Left colon (tissue), 2 donors: ENCODE data around the gene CD55. TPM values are rescaled to one million over a fixed set of nuclear protein-coding genes. Genes with fewer than 3 reads are reported as not detected.

Source experiments
- ATAC-seq: fragments of 200-7000 bp; cut with Tn5 transposase; one replicate; pipeline ENCODE4 v1.9.1; 2020; ENCODE audit warnings: mild to moderate bottlenecking, moderate library complexity
- DNase-seq, 2 donors: peaks; one replicate each; pipeline ENCODE4 v3.0.0-alpha.2; 2020
- intact Hi-C, 2 donors: fragments of 100-400 bp; cut with DNase I in 1 of 2; cut with micrococcal nuclease in 1 of 2; formaldehyde crosslinking; loops; one replicate each; pipeline versions ENCODE4 v1.11.2 to v1.14.0; 2022; cut with DNase I, micrococcal nuclease
- total RNA-seq, 2 donors: library from RNA; stranded (reverse); fragmentation: NEBNext Ultra II Directional; extraction: Animal tissue kit (Norgen Biotek cat#: 25700); gene quantifications; one replicate each; pipeline ENCODE4 v1.2.1, GENCODE V29; 2021
- donor health status: DM: no; HTN: no; CAD: no.
- donor health status: DM: yes; HTN: yes; CAD: no.

CD55 gene
- total RNA-seq, 2 donors from 2014 or later: 44.0 to 75.4 TPM

DNA sequence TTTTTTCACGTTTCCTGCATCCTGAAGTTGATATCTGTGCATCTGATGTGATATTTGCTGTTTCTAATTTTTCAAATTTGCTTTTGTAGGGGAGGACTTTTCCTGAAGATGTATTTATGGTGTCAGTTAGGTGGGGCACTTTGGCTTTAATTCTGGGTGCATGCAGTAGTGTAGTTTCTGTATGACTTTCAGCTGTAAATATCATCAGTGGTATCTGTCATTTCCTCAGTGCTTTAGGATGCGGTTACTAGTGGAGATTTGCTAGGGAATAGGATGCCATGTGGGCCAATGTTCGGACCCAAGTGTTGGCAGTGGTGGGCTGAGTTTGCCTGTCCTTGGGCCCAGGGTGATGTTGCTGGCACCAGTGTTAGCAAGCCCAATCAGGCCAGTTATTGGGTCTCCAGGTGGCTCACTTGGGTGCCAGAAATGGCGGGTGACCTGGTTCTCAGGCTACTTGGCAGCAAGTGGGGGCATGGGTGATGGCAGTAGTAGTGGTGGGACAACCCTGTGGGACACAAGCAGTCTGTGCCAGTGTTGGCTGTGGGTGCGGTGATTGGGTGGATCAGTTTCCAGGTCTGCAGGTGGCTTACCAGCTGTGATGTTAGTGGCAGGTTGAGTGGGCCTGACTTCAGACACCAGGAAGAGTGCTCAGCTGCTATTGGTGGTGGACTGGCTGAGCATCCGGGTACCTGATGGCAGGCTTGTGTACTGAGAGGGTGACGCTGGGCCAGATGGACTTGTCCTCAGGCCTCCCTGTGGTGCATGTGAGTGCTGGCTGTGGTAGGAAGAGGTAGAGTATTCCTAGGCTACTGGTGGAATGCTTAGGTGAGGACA is 24.4 kb downstream of the CD55 start:
- DNase-seq (no peak), ATAC-seq (no peak)
- intact Hi-C loops: no loop called here

- DNase-seq: no peak
- intact Hi-C loops: no loop called here
- ATAC-seq: no peak
Observed at GRCh38 chr1:207346513-207346912, 25.0 kb downstream of the CD55 start.

GRCh38 chr1:207349979-207350378 is 28.5 kb downstream of the CD55 start:
- ATAC-seq: no peak
- DNase-seq: no peak
- intact Hi-C loops: no loop called here

DNA sequence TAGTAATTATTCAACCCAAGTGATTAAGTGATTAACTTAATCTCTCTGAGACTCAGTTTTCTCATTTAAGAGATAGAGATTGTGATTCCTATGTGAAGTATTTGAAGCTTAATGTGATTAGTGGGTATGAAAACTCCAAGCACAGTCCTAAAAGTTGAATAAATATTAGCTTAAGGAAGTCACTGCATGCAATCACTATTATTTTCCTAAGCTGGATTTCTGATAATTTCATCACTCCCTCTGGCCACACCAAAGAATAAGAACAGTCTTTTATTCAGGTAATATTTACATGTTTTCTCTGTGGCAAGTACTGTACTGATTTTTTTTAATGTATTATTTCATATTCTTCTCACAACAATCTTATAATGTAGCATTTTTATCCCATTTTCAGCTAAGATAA is 31.1 kb downstream of the CD55 start:
- DNase-seq (no peak), ATAC-seq (no peak)
- intact Hi-C loops: no loop called here

GRCh38 chr1:207355060-207355459 is 33.6 kb downstream of the CD55 start:
- ATAC-seq (no peak), DNase-seq (no peak)
- intact Hi-C loops: no loop called here

DNA sequence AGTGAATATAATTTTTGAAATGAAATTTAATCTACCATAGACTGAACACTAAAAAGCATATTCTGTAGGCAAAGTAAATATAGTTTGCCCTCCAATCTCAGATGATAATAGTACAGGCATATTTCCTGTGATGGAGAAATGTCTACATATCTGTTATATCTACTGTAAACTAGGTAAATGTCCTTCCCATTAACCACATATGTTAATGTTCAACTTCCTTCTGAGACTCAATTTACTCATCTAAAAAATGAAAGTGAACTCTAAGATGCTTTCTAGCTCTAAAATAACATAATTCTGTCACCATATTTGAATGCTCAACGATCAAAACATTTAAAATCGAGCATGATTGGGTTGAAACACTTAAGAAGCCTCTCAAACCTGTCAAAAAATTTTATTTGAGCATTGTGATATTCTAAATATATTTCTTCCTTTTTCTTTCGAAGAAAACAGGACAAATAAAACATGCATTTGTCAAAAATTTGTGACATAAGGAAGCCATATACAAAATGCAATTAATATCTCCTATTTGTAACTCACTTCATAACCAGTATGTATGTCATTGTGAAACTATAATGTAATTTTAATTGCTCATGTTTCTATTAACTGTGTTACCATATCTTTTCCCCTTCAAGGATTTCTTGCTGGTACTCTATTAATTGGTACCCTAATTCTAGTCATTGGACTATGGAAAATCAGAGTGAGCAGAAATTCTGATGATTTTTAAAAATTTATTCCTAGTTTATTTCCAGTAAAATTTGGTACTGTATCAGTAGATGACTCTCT is 34.2 kb downstream of the CD55 start:
- DNase-seq (no peak), ATAC-seq (no peak)
- intact Hi-C loops: no loop called here

DNA sequence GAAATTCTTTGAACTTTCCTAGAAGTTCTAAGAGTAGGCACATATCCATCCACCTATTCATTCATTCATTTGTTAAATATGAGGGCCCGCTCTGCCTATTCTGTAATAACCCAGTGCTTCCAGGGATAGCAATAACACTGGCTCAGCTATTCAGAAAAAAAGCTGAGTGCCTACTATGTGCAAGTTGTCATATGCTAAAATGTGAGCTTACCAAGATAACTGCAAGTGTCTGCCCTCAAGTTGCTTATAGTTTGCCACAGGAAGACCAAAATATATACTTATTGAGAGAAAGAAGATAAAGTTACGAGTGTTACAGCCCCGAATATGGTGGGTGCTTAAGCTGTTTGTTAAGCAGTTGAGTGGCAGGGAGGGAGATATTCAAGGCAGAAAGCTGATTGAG is 39.6 kb downstream of the CD55 start:
- DNase-seq: no peak
- ATAC-seq: no peak
- intact Hi-C loops: no loop called here

GRCh38 chr1:207361889-207362288 is 40.4 kb downstream of the CD55 start:
- ATAC-seq (no peak), DNase-seq (no peak)
- intact Hi-C loops: no loop called here

- intact Hi-C loops: no loop called here
- DNase-seq (no peak), ATAC-seq (no peak)
Observed at GRCh38 chr1:207362962-207363860, 41.7 kb downstream of the CD55 start.

GRCh38 chr1:207363871-207364270 is 42.4 kb downstream of the CD55 start:
- intact Hi-C loops: no loop called here
- no peak for DNase-seq
- no peak for ATAC-seq

DNA sequence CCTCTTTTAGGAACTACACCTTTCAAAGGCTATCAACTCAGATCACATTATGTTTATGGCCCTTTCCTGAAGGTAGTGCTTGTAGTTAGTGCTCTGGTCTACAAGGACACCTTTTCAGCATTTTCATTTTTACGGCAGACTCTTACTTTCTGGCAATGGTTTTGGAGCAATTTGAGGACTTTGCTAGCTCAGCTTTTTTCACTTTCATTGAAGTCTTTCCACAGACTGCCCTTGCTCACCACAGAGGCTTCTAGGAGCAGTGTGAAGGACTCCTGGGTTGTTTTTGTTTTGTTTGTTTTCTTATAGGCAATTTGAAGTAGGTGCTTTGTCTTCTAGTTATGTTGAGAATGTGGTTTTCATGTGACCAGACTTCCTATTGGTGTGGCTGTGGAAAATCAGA is 43.1 kb downstream of the CD55 start:
- DNase-seq: no peak
- intact Hi-C loops: no loop called here
- ATAC-seq: no peak

GRCh38 chr1:207365063-207365462 is 43.6 kb downstream of the CD55 start:
- intact Hi-C loops: no loop called here
- DNase-seq: no peak
- no peak for ATAC-seq

DNA sequence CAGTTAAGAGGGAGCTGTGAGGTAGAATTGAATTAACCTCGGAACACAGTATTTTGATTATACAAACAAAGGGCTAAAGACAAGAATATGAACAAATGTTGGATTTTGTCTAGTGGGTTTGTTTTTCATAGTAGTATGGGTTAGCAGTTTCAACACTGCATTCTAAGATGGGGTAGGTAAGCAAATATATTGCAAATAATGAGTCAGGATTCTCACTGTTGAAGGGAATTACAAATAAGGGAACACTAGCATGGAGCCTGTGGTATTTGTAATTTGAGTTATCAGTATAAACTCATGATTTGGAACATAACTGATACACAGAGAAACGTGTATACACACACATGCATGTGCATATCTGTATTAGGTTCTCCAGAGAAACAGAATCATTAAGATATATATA is 44.5 kb downstream of the CD55 start:
- DNase-seq: no peak
- ATAC-seq: no peak
- intact Hi-C loops: no loop called here

- no peak for ATAC-seq
- intact Hi-C loops: no loop called here
- no peak for DNase-seq
Observed at GRCh38 chr1:207388721-207389120, 67.2 kb downstream of the CD55 start.

- no peak for ATAC-seq
- intact Hi-C loops: no loop called here
- no peak for DNase-seq
Observed at GRCh38 chr1:207389728-207390464, 68.4 kb downstream of the CD55 start.

- ATAC-seq (no peak), DNase-seq (no peak)
- intact Hi-C loops: no loop called here
Observed at GRCh38 chr1:207393610-207394009, 72.1 kb downstream of the CD55 start.

DNA sequence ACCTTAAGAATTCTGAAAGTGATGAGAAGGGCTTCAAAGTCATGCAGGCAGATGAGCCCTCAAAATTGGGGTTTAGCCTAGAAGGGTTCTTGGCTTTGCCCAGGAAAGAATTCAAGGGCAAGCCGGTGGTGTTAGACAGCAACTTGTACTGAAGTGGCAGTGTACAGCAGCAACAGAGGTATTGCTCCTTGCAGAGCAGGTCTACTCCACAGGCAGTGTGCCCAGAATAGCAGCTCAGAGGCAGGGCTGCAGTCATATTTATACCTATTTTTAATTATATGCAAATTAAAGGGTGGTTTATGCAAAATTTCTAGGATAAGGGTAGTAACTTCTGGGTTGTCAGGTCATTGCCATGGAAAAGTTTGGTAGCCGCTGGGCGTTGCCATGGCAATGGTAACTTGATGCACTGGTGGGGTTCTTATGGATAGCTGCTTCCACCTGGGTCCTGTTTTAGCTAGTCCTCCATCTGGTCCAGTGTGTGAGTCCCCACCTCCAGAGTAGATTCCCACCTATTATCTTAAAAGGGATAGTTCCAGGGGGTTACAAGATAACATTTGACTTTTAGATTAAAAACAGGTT is 74.8 kb downstream of the CD55 start:
- DNase-seq: no peak
- intact Hi-C loops: no loop called here
- no peak for ATAC-seq

- ATAC-seq (no peak), DNase-seq (no peak)
- intact Hi-C loops: no loop called here
Observed at GRCh38 chr1:207397525-207397926, 76.0 kb downstream of the CD55 start.
